ENCODE results near the gene PRPF19. TPM values are rescaled to one million over a fixed set of nuclear protein-coding genes. Genes with fewer than 3 reads are reported as not detected.

PRPF19 gene
- polyA plus RNA-seq, 2 of the 4 experiments (the other 2 are of a cell fraction) = 41.1 to 177 TPM

GRCh38 chr11:60871378-60872061 is 34.9 kb downstream of the PRPF19 start (continued):
- TF ChIP-seq, protein P1, sequence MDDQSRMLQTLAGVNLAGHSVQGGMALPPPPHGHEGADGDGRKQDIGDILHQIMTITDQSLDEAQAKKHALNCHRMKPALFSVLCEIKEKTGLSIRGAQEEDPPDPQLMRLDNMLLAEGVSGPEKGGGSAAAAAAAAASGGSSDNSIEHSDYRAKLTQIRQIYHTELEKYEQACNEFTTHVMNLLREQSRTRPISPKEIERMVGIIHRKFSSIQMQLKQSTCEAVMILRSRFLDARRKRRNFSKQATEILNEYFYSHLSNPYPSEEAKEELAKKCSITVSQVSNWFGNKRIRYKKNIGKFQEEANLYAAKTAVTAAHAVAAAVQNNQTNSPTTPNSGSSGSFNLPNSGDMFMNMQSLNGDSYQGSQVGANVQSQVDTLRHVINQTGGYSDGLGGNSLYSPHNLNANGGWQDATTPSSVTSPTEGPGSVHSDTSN (IDR thresholded peaks at IDR 0.05) = no peak
- no peak for TF ChIP-seq FOXS1 (CRISPR knock-in tag; IDR thresholded peaks at IDR 0.05)

DNA sequence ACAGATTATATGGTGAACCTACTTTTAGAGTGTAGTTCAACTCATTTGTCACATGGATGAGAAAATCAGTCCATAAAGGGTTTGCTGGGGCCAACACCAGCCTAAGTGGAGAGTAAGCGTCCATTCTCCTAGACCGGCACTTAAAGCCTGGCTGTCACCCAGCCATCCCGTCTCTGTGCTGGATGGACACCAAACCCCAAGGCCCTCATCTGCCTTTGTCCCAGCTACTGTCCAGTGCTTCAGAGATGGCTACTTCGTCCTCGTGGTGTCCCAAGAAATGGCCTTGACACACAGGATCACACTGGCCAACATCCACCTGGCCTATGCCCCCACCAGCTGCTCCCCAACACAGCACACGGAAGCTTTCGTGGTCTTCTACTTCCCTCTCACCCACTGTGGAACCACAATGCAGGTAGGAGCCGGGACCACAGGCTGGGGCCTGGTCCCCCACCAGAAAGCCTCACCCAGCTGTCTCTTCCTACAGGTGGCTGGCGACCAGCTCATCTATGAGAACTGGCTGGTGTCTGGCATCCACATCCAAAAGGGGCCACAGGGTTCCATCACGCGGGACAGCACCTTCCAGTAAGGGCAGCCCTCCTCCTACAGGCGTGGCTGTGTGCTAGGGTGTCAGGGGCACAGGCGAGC is 35.5 kb downstream of the PRPF19 start:
- peaks cover 22% of the 10 kb centered on the region for H3K4me1 ChIP-seq
- no peak overlapping the region for H3K4me3 ChIP-seq
- no peak for DNase-seq (ENCODE audit: low read depth in 1 of 2, low spot score in 1 of 2)
- peak overlapping the region in 1 of 2 experiments; percentile 75; a peak in 2 of 6 replicates for H3K27ac ChIP-seq
- no peak for ATAC-seq
- ChIA-PET POLR2A (no interaction called here), CTCF (interaction anchor here (1.0 to 12.3 kb wide), 5 partner anchors 9 to 41 kb away, joined by 4 to 79 read pairs (median 4); no protein-coding TSS in a partner anchor)
- WGBS (ENCODE audit: missing lambda C conversion rate) = 88% methylated on average over 13 of the region's 13 CpGs
- no peaks in the 10 kb centered on the region for H3K9me3 ChIP-seq
- H3K4me2 ChIP-seq = no peak overlapping the region
- no peak for FAIRE-seq
- no peak for TF ChIP-seq MAZ (IDR thresholded peaks at IDR 0.05; ENCODE audit: borderline replicate concordance, low read depth, low read length)
- TF ChIP-seq EHMT2 (IDR thresholded peaks at IDR 0.05; ENCODE audit: low read depth) = no peak
- no peak for TF ChIP-seq TFCP2L1 (CRISPR knock-in tag; IDR thresholded peaks at IDR 0.05)

DNA sequence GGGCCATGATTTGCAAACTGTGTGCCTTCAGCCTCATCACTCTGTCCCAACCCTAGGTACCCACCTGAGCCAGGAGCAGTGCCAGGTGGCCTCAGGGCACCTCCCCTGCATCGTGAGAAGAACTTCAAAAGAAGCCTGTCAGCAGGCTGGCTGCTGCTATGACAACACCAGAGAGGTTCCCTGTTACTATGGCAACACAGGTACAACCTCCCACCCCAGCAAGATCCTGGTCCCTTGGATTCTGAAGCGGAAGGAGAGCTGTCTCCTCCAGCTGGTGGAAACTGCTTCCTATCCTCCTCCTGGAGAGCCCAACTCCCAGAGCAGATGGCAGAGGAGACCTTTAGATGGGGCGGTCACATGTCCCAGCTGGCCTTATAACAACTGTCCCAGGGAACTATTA is 36.1 kb downstream of the PRPF19 start:
- no peak overlapping the region for H3K27ac ChIP-seq
- TF ChIP-seq EHF (CRISPR knock-in tag; IDR thresholded peaks at IDR 0.05) (no peak), TP53 (CRISPR knock-in tag; IDR thresholded peaks at IDR 0.05) (no peak), NFE2L2 (conservative IDR thresholded peaks at IDR 0.05; ENCODE audit: low read length) (no peak), HOXB13 (CRISPR knock-in tag; IDR thresholded peaks at IDR 0.05; ENCODE audit: low read depth) (no peak), HMGXB4 (CRISPR knock-in tag; IDR thresholded peaks at IDR 0.05; ENCODE audit: borderline replicate concordance) (no peak), JUN (IDR thresholded peaks at IDR 0.05) (no peak), TFCP2L1 (CRISPR knock-in tag; IDR thresholded peaks at IDR 0.05) (no peak)
- TF ChIP-seq, protein P2, sequence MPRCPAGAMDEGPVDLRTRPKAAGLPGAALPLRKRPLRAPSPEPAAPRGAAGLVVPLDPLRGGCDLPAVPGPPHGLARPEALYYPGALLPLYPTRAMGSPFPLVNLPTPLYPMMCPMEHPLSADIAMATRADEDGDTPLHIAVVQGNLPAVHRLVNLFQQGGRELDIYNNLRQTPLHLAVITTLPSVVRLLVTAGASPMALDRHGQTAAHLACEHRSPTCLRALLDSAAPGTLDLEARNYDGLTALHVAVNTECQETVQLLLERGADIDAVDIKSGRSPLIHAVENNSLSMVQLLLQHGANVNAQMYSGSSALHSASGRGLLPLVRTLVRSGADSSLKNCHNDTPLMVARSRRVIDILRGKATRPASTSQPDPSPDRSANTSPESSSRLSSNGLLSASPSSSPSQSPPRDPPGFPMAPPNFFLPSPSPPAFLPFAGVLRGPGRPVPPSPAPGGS (IDR thresholded peaks at IDR 0.05) = no peak
- CTCF ChIA-PET = interaction anchor here (1.1 to 12.3 kb wide), 4 partner anchors 10 to 41 kb away, joined by 4 to 79 read pairs (median 16); no protein-coding TSS in a partner anchor
- FAIRE-seq (no peak), DNase-seq (ENCODE audit: low read depth in 1 of 2, low spot score in 1 of 2) (no peak), ATAC-seq (no peak)
- POLR2A ChIA-PET = no interaction called here
- WGBS (ENCODE audit: missing lambda C conversion rate) = 60% methylated on average over 3 of the region's 3 CpGs
- peaks cover 22% of the 10 kb centered on the region for H3K4me1 ChIP-seq
- H3K9me3 ChIP-seq = no peaks in the 10 kb centered on the region
- H3K4me2 ChIP-seq = no peak overlapping the region
- no peak overlapping the region for H3K4me3 ChIP-seq

GRCh38 chr11:60869451-60869825 is 36.9 kb downstream of the PRPF19 start:
- Histone ChIP-seq H3K4me2 (no peak overlapping the region), H3K9me3 (no peaks in the 10 kb centered on the region), H3K4me1 (peaks cover 22% of the 10 kb centered on the region), H3K27ac (no peak overlapping the region), H3K4me3 (no peak overlapping the region)
- WGBS (ENCODE audit: missing lambda C conversion rate) = 77% methylated on average over 7 of the region's 7 CpGs
- ATAC-seq = no peak
- DNase-seq (ENCODE audit: low read depth in 1 of 2, low spot score in 1 of 2) = no peak
- ChIA-PET CTCF (interaction anchor here (2.6 to 12.3 kb wide), 4 partner anchors 19 to 94 kb away, joined by 12 to 79 read pairs (median 16); no protein-coding TSS in a partner anchor), POLR2A (no interaction called here)
- FAIRE-seq = no peak
- TF ChIP-seq HMGXB4 (CRISPR knock-in tag; IDR thresholded peaks at IDR 0.05; ENCODE audit: borderline replicate concordance) (no peak), TFCP2L1 (CRISPR knock-in tag; IDR thresholded peaks at IDR 0.05) (no peak), RNF2 (IDR thresholded peaks at IDR 0.05; ENCODE audit: borderline replicate concordance, low read depth) (no peak), USF2 (IDR thresholded peaks at IDR 0.05) (no peak), SREBF2 (IDR thresholded peaks at IDR 0.05) (no peak), MAZ (IDR thresholded peaks at IDR 0.05; ENCODE audit: borderline replicate concordance, low read depth, low read length) (no peak), ESRRA (IDR thresholded peaks at IDR 0.05; ENCODE audit: borderline replicate concordance, low read length) (no peak), FOSL2 (IDR thresholded peaks at IDR 0.05) (no peak), FOSL2 (CRISPR knock-in tag; IDR thresholded peaks at IDR 0.05) (no peak), EHMT2 (IDR thresholded peaks at IDR 0.05; ENCODE audit: low read depth) (no peak), HEYL (CRISPR knock-in tag; IDR thresholded peaks at IDR 0.05) (no peak)
- TF ChIP-seq, protein P3, sequence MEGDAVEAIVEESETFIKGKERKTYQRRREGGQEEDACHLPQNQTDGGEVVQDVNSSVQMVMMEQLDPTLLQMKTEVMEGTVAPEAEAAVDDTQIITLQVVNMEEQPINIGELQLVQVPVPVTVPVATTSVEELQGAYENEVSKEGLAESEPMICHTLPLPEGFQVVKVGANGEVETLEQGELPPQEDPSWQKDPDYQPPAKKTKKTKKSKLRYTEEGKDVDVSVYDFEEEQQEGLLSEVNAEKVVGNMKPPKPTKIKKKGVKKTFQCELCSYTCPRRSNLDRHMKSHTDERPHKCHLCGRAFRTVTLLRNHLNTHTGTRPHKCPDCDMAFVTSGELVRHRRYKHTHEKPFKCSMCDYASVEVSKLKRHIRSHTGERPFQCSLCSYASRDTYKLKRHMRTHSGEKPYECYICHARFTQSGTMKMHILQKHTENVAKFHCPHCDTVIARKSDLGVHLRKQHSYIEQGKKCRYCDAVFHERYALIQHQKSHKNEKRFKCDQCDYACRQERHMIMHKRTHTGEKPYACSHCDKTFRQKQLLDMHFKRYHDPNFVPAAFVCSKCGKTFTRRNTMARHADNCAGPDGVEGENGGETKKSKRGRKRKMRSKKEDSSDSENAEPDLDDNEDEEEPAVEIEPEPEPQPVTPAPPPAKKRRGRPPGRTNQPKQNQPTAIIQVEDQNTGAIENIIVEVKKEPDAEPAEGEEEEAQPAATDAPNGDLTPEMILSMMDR (IDR thresholded peaks at IDR 0.05) = no peak

Data from A549 (cell line).